Neural cell (in vitro differentiated cells): ENCODE data around the gene PHLDA2. TPM values are rescaled to one million over a fixed set of nuclear protein-coding genes. Genes with fewer than 3 reads are reported as not detected.
A peak's percentile ranks its signal among the peaks of the same experiment; 100 is the strongest.

Experiments
- H2AFZ ChIP-seq: fragments of 200-600, 300-800 bp; sonication (generic), shearing (Covaris generic); 2 replicates; pipeline ENCODE4 v1.6.0; 2014; ENCODE audit warnings: low read depth, mild to moderate bottlenecking, antibody characterized with exemption, low read length, moderate library complexity
- H3F3A ChIP-seq: fragments of 200-600 bp; shearing (Covaris generic); 2 replicates; pipeline ENCODE4 v1.6.1; 2016; ENCODE audit warnings: mild to moderate bottlenecking, moderate library complexity, mixed read lengths, antibody characterized with exemption, low read length; ENCODE audit not compliant: insufficient read depth, poor library complexity, severe bottlenecking
- H3K27ac ChIP-seq: fragments of 200-600, 300-800 bp; sonication (generic), shearing (Covaris generic); 2 replicates; pipeline ENCODE4 v1.5.1; 2014; ENCODE audit warnings: mild to moderate bottlenecking, low read length, moderate library complexity
- H3K27me3 ChIP-seq: fragments of 300-800, 200-600 bp; sonication (generic), shearing (Covaris generic); 2 replicates; pipeline ENCODE4 v1.6.0; 2014; ENCODE audit warnings: mild to moderate bottlenecking, low read depth, low read length, moderate library complexity; ENCODE audit not compliant: insufficient read depth
- H3K36me3 ChIP-seq: fragments of 300-800, 200-600 bp; sonication (generic), shearing (Covaris generic); 2 replicates; pipeline ENCODE4 v1.5.1; 2014; ENCODE audit warnings: mild to moderate bottlenecking, antibody characterized with exemption, low read length, moderate library complexity; ENCODE audit not compliant: insufficient read depth
- H3K4me2 ChIP-seq: fragments of 300-800, 200-600 bp; sonication (generic), shearing (Covaris generic); 2 replicates; pipeline ENCODE4 v1.6.0; 2014; ENCODE audit warnings: mild to moderate bottlenecking, low read length
- H3K4me3 ChIP-seq: fragments of 300-800, 200-600 bp; sonication (generic), shearing (Covaris generic); 2 replicates; pipeline ENCODE4 v1.5.1; 2014; ENCODE audit warnings: mild to moderate bottlenecking, low read length, moderate library complexity
- H3K79me2 ChIP-seq: fragments of 200-600 bp; shearing (Covaris generic); replicated peaks from 2 replicates; pipeline ENCODE4 v1.6.0; 2014; ENCODE audit warnings: mild to moderate bottlenecking, low read length, moderate library complexity; ENCODE audit not compliant: insufficient read depth
- H3K9ac ChIP-seq: fragments of 300-800, 200-600 bp; sonication (generic), shearing (Covaris generic); 2 replicates; pipeline ENCODE4 v1.6.1; 2016; ENCODE audit warnings: mild to moderate bottlenecking, low read length, mixed read lengths
- H3K9me2 ChIP-seq: fragments of 200-600 bp; shearing (Covaris generic); 2 replicates; pipeline ENCODE4 v1.6.1; 2016; ENCODE audit warnings: mild to moderate bottlenecking, low read length, mixed read lengths; ENCODE audit not compliant: insufficient read depth
- H3K9me3 ChIP-seq: fragments of 200-600, 300-800 bp; sonication (generic), shearing (Covaris generic); 2 replicates; pipeline ENCODE4 v1.6.1; 2016; ENCODE audit warnings: mild to moderate bottlenecking, mixed run types, low read length, moderate library complexity, mixed read lengths
- H4K20me1 ChIP-seq: fragments of 200-600 bp; shearing (Covaris generic); 2 replicates; pipeline ENCODE4 v1.6.1; 2016; ENCODE audit warnings: mild to moderate bottlenecking, mixed run types; ENCODE audit not compliant: insufficient read depth
- CTCF ChIP-seq: fragments of 450-650 bp; IDR thresholded peaks from 2 replicates; pipeline ENCODE4 v1.5.1; 2014; ENCODE audit warnings: antibody characterized with exemption, mild to moderate bottlenecking, moderate library complexity; ENCODE audit not compliant: poor library complexity, severe bottlenecking
- EZH2 ChIP-seq: fragments of 200-600, 300-800 bp; shearing (Covaris generic), sonication (generic); IDR thresholded peaks from 2 replicates; pipeline ENCODE4 v1.6.1; 2014; ENCODE audit warnings: antibody characterized with exemption, low read length, borderline replicate concordance, mild to moderate bottlenecking; ENCODE audit not compliant: insufficient read depth, poor library complexity, severe bottlenecking
- MXI1 ChIP-seq: fragments of 450-650 bp; conservative IDR thresholded peaks from 2 replicates; pipeline ENCODE4 v1.6.1; 2014; ENCODE audit warnings: antibody characterized with exemption, mild to moderate bottlenecking; ENCODE audit not compliant: poor library complexity, severe bottlenecking
- POLR2AphosphoS5 ChIP-seq: IDR thresholded peaks from 2 replicates; pipeline ENCODE4 v1.6.1; 2012
- RAD21 ChIP-seq: fragments of 450-650 bp; conservative IDR thresholded peaks from 2 replicates; pipeline ENCODE4 v1.6.1; 2014; ENCODE audit warnings: antibody characterized with exemption, mild to moderate bottlenecking, moderate library complexity
- REST ChIP-seq: IDR thresholded peaks from 2 replicates; pipeline ENCODE4 v1.6.1; 2012; ENCODE audit warnings: borderline replicate concordance
- SMC3 ChIP-seq: fragments of 450-650 bp; conservative IDR thresholded peaks from 2 replicates; pipeline ENCODE4 v1.6.1; 2014; ENCODE audit warnings: antibody characterized with exemption, mild to moderate bottlenecking, moderate library complexity; ENCODE audit not compliant: poor library complexity
- TAF1 ChIP-seq: IDR thresholded peaks from 2 replicates; pipeline ENCODE4 v1.6.1; 2012; ENCODE audit warnings: low read depth
- polyA plus RNA-seq: library from polyadenylated mRNA; depleted of rRNA; stranded (reverse); fragments of >200 nt; gene quantifications from 2 replicates; pipeline ENCODE4 v1.2.3, GENCODE V29; 2014

Gene PHLDA2
- polyA plus RNA-seq, 1 donor from 2014 or later = not detected

- Histone ChIP-seq H3K9ac (peak overlapping the region; percentile 60), H3K27ac (no peak overlapping the region), H2AFZ (no peak overlapping the region), H3K79me2 (peaks cover 10% of the 10 kb centered on the region), H3F3A (no peaks in the 10 kb centered on the region), H3K4me3 (peak overlapping the region; percentile 52), H3K9me3 (no peaks in the 10 kb centered on the region), H3K36me3 (no peaks in the 10 kb centered on the region), H4K20me1 (no peaks in the 10 kb centered on the region), H3K9me2 (no peaks in the 10 kb centered on the region), H3K27me3 (peaks cover 5% of the 10 kb centered on the region), H3K4me2 (no peak overlapping the region)
- no peak for TF ChIP-seq POLR2AphosphoS5
- TF ChIP-seq CTCF = no peak
- no peak for TF ChIP-seq RAD21
- TF ChIP-seq EZH2 = no peak
- no peak for TF ChIP-seq SMC3
- TF ChIP-seq TAF1 = no peak
Measured at GRCh38 chr11:2886191-2886894, 42.9 kb downstream of the PHLDA2 start.

DNA sequence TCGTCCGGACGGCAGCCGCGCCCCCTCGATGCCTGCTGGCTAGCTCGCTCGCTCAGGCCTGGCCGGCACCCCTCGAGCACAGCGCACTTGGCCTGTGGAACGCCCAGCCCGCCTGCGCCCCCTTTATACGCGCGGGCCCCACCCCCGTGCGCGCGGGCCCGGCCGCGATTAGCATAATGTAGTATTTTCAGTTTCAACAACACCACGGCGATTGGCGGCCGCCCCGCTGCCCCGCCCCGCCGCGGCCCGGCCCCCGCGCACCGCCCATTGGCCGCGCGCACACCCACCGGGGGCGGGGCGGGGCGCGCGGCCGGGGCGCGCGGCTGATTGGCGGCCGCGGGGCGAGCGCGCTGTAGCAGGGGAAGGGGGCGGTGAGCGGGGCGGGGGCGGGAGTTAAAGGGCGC is 43.5 kb downstream of the PHLDA2 start, which contains the start of gene CDKN1C:
TSS of gene CDKN1C (minus strand) at position 98 of the 404 bp plus-strand sequence. CDS start 319 bp downstream, outside the sequence.
- H3K36me3 ChIP-seq = no peaks in the 10 kb centered on the region
- peaks cover 5% of the 10 kb centered on the region for H3K27me3 ChIP-seq
- peak within 1 kb of the TSS; percentile 47 for H3K27ac ChIP-seq
- TF ChIP-seq REST (peak; percentile 53), MXI1 (no peak), EZH2 (no peak), POLR2AphosphoS5 (peak; percentile 92)
- H2AFZ ChIP-seq = peak within 1 kb of the TSS; percentile 27
- peaks cover 10% of the 10 kb centered on the region for H3K79me2 ChIP-seq
- H3K9me3 ChIP-seq = no peaks in the 10 kb centered on the region
- H3K9me2 ChIP-seq = no peaks in the 10 kb centered on the region
- no peaks in the 10 kb centered on the region for H3F3A ChIP-seq
- no peaks in the 10 kb centered on the region for H4K20me1 ChIP-seq
- peak within 1 kb of the TSS; percentile 73 for H3K4me2 ChIP-seq
- H3K9ac ChIP-seq = peak within 1 kb of the TSS; percentile 80
- H3K4me3 ChIP-seq = peak within 1 kb of the TSS; percentile 95
